GM18508 (cell line): ENCODE measurements around the gene GNAZ.
"Not testable (repeated sequence)": the region's sequence is repeated elsewhere in the genome, so short reads cannot be mapped to it uniquely, and the experiment has no call there.

Source experiments
- ATAC-seq: cut with Tn5 transposase; IDR thresholded peaks from one replicate; pipeline ENCODE4 v1.9.1; 2021; ENCODE audit warnings: moderate number of reproducible peaks; ENCODE audit not compliant: insufficient read depth, unreplicated experiment

The GNAZ gene

DNA sequence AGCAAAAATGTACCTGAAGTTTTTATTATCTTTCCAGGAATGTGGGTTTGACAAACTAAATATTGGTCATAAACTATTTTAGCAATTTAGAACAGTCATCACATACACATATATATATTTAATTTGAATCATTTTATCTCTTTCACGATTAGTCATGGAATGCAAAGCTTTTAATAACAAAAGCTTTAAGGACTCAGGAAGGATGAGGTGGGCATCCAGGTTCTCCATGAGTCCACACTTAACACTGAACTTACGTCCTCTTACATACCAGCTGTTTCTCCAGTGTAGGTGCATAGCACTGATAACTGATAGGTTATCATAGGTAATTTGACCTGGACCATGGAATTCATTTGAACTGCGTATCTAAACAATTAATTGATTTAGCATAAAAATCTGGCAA, 28.1 kb upstream of the GNAZ start:
- no peak for ATAC-seq

DNA sequence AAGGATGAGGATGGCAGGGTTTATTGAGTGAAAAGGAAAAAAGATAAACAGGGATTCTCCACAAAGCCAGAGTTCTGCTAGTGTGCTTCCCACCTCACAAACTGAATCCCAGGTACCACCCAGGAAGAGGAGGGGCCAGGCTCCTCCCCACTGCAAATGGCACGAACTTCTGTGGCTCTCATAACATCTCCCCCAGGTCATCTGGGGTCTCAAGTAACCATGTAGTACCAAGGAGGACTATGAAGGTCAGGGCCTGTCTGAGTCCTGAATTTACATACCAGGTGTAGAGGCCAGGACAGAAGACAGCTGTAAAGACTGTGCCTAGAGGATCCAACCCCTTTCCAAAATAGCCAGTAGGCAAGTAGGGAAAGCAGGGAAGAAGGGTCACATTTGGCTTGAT, 25.7 kb upstream of the GNAZ start:
- ATAC-seq = no peak

DNA sequence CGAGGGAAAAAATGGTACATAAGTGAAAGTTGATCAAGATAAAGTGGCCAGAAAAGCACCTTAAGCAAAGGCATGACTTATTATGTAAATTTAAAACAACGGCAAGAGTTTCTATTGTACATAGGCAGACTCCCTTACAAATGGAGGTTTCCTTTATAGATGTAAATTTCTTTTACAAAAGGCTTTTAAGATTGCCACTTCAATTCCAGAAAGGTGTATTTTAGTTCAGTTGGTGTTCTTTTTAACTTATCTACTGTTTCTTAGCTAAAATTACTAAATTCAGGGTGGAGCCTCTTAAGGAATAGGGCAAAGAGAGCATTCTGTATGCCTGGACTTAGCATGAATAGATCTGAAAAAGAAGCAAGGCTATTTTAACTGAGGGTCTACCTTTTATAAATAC, 24.9 kb upstream of the GNAZ start:
- no peak for ATAC-seq

DNA sequence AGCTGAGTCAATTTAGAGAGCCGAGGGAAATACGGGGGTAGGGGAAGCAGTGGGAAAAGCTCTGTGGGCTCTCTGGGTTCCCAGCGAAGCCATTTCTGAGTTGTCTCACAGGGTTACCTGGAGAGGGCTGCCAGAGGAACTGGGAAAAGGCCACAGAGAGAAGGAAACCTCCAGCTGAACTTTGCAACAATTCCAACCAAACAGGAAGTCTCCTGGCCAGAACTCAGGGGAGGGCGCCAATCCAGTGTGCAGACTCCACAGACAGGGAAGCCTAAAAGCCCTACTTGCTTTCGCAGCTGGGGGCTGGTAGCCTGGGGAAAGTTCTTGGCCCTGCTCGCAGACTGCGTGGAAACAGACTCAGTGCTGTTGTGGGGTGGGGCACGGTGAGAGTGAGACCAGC, 23.1 kb upstream of the GNAZ start:
- no peak for ATAC-seq

DNA sequence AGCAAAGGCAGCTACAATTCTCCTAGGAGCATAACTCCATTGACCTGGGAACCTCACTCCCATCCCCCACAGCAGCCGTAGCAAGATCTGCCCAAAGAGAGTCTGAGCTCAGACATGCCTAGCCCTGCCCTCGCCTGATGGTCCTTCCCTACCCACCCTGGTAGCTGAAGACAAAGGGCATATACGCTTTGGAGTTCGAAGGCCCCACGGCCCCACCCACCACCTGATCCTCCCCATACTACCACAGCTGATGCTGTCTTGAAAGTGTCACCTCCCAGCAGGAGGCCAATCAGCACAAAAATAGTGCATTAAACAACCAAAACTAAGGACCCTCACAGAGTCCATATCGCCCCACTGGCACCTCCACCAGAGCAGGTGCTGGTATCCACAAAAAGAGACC, 22.6 kb upstream of the GNAZ start:
- no peak for ATAC-seq

DNA sequence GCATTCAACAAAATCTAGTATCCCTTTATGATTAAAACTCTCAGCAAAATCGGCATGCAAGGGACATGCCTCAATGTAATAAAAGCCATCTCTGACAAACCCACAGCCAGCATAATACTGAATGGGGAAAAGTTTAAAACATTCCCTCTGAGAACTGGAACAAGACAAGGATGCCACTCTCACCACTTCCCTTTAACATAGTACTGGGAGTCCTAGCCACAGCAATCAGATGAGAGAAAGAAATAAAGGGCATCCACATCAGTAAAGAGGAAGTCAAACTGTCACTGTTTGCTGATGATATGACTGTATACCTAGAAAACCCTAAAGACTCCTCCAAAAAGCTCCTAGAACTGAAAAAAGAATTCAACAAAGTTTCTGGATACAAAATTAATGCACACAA, 19.8 kb upstream of the GNAZ start:
- ATAC-seq = not testable (repeated sequence)

DNA sequence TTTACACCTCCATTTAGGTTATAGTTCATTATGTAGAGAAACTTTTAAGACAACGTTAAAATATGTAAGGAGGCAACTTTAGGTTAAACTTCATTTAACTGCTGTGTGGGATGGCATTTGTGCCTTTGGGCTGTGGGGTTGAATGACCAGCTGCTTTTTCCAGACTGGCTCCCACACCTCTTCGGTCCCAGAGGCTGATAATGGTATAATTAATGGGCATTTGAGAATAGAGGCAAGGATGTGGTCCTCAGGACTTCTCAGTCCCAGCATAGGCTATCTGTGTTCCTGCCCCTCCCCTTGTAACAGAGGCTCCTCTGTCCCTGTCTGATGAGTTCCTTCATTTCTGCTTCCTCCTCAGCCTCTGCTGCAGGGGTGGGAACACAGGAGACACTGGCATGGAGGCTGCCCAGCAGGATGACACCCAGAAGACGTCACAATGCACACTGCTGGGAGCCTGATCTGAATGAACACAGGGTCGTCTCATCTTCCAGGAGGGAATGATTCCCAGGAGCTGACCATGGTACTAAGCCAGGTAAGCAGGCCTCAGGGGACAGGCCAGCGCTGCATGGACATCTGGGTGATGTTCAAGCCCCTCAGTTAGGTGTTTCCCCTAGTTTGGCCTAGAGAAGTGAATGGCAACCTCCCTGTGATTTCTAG, 17.1 kb upstream of the GNAZ start:
- no peak for ATAC-seq

DNA sequence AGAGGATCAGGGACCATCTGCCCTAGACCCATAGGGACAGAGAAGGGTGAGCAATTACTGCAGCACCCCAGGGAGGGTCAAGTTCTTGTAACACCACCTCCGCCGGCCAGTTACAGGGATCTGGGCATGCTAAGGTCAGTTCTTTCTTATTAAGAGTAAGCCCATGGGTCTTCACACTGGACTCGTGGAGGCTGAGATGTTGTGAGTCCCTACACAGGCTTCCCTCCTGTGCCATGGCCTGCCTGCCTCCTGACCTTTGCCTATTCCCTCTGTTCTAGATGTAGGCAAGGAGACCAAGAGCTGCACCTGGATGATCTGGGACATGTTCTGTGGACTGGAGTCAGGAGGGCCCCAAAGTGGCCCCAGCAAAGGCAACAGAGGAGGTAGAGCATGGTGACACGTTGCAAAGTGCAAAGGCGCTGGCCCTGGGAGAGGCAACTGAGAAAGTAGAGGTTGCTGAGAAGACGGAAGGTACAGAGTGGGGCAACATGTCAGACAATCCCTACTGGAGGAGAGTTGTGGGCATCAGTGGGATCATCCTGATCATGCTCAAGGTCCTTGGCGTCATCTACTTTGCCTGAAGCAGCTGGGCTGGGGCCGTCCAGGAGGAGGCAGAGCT, 16.3 kb upstream of the GNAZ start:
- ATAC-seq = no peak

DNA sequence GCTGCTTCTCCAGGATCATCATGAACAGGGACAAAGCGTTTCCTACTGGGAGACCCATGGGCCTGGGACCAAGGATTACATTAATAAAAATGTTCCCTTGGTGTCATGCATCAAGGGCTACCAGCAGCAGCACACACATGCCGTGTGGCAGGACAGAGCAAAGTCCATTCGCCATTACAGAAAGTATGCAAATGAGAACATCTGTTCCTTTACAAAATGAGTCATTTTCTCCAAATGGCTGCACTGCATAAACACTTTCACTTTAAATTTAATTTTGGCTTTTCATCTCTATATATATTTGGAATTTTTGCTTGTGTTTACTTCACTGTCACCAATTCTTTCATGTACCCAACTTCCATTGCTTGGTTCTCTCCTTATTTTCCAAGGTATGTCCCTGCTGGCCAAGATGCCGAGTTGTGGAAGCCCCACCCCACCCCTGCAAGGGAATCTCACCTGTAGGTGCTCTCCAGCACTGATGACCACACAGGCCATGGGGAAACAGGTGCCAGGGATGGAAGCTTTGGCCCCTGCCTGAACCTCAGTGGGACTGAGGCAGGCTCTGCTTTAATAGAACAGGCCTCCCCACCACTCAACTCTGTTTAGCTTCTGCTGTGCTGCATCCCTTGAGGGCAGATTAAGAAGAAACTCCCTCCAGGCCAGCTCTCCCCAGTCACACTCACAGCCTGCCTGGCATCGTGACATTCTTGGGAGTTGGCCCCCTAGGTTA, 15.6 kb upstream of the GNAZ start:
- peak; percentile 79 for ATAC-seq

DNA sequence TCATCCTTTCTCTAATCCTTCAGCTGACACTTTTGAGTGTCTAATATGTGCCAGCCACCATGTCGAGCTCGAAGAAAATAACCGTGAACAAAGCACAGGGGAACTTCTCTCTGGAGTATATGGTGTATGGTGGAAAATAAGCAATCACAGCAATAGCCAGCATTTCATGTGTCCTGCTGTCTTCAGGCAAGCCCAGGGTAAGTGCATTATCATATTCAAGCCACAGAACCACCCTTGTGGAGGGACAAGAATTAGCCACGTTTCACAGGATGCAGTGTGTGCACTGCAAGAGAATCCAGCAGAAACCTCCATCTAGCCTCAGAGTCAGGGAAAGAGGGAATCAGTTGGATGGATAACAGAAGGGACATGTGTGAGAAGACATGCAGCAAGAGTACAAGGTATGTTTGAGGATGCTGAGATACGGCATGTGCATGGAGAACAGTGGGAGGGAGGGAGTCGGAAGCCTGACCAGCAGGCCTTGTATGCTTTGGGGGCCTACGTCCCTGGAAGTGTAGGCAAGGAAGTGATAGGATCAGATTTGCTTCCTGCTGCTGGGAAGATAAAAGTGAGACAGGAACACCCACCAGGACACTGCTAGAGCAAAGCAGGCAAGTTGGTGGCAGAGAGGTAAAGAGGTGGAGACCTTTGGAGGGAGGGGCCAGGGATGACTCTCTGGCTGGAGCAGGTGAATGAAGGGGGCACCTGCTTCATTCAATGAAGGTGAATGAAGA, 14.7 kb upstream of the GNAZ start:
- no peak for ATAC-seq

DNA sequence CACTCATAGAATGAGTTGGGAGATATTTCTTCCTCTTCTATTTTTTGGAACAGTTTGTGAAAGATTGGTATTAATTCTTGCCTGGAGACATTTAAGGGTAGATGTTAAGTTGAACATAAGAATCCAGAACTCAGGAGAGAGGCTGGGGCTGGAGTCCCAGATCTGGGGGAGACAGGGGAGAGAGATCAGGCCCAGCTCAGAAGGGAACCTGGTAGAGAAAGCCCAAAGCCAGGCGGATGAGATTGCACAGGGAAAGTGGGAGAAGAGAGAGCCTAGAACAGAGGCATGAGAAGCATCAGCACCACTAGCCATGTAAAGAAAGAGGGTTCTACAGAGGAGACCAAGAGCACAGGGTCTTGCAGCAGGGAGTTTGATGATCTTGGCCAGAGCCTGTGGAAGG, 13.0 kb upstream of the GNAZ start:
- no peak for ATAC-seq

DNA sequence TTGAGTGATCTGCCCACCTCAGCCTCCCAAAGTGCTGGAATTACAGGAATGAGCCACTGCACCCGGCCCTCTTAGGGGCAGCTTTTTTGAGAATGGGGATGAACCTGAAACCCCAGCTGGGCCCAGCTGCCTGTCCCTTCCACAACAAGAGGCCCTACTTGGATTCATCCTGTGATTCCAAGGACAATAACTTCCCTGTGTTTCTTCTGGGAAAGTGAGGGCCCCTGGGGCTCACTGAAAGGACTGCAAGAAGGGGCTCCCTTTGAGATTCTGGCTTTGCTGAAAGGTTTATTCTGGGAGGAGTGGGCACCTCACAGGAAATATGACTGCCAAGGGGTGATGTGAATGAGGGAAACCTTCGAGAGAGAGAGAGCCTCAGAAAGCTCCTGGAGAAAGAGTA, 12.3 kb upstream of the GNAZ start:
- no peak for ATAC-seq

DNA sequence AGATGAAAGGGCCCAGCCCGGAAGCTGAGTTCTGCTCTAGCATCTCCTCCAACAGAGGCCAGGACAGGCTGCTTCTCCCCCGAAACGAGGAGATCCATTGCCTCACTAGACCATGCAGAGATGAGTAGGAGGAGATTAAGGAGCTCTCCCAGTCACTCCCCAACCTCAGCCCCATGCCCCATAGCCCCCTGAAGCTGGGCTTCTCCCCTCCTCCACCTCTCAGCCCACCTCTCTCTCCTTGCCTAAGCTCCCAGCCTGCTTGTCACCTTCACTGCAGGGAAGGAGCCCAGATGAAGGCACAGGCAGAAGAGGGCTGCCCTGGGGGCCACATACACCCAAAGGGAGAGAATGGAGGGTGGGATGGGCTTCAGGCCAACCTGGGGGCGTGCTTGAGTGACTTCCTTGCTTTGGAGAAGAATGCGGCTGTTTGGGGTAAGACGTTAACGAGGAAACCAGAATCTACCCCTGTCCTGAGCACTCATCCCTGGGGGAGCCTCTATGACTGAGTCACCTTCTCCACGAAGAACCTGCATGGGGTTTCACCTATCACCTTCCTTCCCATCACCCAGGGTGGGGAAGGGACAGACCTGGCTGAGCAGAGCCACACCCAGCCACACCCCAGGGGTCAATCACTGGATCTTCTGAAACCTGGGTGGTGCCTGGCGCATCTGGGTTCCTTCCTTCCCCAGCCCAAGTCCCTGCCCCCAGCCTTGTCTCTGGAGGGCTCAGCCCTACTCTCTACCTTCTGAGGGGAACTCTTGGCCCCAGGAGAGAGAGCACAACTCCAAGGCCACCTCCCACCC, 11.6 kb upstream of the GNAZ start:
- no peak for ATAC-seq

DNA sequence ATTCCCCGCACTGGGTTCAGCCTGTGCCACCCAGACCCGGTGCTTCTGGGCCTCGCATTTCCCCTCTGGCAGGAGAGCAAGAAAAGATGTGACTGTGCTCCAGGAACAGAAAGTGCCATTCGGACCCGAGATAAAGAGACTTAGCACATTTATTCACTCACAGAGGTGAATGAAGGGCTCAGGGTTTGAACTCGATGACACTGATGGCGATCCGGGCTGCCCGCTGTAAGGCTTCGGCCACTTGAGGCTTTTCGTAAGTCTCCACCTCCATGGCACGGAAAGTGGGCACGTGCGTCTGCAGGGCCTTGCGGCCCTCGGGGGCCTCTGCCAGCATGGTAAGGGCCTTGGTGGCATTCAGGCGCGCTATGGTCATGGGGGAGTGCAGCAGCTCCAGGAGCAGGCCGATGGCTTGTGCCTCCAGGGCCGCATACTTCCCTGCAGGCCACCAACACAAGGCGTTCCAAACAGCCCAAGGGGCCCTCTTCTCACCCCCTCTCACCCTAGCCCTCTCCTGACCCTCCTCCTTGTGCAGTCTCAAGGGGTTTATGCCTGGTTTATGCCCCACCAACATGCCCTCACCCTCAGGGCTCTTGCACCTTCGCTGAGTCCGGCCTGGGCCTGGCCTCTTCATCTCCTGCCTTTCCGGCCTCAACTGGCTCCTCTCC, 10.9 kb upstream of the GNAZ start:
- ATAC-seq = no peak

DNA sequence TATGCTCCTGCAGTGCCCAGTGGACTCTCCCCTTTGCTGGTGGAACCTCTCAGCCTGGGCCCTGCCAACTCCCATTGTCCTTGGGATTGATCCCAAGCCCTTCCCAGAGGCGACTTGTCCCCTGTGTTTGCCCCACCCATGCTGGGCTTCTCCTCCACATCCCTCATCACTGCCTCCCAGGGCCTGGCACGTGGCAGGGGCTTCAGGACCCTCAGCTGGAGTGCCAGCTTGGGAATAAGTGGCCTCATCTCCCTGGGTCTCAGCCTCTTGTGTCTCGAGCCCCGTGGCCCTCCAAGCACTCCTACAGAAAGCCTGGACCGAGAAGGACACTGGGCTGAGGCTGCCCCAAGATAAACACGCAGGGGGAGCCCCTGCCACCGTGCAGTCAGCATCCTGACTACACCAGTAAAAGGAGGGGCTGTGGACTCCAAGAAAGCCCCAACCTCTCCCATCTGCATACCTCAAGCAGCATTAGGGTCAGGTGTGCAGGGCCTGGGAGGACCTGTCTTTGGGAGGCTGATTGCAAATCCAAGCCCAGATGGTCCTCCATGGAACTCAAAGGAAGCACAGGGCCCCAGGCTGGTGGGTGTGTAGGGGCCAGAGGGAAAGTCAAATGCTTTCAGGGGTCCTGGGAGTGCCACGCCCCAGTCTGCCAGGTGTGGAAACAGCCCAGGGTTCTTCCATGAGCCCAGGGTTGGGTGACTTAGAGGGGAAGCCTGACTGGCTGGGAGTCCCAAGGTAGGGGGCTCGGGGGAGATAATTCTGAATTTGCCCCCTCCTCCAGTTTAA, 9.5 kb upstream of the GNAZ start:
- no peak for ATAC-seq

DNA sequence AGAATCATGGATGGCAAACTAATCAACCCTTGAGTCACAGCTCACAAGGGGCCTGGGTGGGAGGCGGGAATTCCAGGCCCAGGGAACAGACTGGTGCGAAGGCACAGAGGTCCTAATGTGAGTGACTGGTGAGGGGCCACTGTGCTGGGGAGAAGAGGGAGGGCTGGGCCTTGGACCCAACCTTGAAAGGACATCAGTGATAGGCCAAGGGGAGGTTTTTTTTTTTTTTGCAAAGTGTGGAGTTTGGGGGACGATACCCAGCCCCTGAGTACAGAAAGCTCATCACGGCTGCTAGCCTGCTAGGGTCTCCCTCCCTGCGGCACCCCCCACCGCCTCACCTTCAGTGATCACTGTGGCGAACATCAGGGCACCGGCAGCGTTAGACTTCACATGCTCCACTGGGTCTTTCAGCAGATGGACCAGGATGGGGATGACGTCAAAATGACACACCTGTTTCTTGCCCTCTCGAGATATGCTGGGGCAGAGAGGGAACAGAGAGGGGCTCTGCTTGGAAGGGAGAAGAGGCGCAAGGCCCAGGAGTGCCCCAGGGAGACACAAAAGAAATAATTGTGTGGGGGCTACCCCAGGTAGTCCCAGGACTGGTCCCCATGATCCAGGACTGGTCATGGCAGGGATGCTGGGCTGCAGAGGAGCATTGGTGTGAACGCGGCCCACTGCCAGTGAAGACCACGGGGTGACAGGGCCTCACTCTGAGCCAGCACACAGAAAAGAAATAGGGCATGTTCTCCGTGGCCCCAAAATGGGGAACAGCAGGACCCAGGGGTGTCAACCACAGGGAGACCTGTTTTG, 8.6 kb upstream of the GNAZ start:
- ATAC-seq = no peak

DNA sequence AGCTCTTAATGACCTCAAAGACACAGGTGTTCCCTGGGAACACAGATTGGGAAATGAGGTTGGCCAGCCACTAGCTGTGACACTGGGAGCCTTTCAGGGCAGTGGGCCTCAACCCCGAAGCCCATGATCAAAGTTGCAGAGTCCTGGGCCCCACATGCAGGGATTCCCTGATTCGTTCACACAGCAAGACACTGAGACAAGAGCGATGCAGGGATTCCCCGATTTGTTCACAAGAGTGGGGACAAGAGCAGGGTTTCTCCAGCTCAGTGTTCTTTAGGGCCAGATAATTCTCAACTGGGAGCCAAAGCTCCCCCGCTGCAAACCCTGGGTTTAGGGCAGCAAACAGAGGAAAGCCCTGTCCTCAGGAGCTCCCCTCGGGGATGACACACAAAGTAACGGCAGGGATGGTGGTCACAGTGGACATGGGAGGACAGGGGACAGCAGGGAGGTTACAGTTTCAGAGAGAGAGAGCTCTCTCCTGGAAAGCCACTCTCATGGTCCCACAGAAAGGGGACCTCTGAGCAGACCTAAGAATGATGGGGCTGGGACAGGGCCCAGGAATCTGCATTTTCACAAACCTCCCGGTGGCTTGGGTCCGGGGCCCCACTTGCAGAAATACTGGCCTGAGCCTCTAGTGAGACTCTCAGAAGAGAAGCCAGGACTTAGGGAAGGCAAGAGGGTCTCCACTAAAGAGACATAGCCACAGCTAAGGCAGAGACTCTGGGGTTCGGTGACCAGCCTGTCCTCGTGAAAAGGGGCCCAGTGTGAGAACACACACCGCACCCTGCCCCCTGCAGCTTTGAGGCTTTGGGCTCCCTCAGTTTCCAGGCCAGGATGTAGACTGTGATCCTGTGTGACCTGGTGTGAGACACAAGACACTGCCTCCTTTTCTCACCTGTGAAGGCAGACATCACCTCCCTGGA, 7.4 kb upstream of the GNAZ start:
- no peak for ATAC-seq
